ENCODE data around the gene TOMM7.

DNA sequence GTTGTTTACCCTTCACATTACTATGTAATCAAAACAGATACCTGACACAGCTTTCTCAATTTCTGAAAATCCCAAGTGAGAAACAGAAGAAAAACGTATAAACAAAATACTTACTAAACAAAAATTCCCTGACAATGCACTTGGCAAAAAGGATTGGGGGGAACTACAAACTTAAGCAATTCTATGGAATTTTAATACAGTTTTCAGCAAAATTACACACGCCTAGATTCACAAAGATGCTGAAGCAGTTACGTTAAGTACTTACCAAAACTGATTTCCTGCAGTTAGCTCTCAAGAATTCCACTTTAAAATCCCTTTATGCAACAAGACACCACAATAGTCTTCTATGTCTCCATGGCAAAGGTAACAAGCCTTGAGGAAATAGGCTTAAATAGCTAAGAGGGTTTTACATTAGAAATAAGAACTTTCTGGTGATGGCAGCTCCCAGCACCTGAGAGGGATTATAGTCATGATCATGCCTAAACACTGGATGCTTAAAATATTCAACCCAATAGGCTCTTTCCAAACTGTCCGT lies 10.8 kb downstream of the TOMM7 start:
- TF ChIP-seq, protein P1, sequence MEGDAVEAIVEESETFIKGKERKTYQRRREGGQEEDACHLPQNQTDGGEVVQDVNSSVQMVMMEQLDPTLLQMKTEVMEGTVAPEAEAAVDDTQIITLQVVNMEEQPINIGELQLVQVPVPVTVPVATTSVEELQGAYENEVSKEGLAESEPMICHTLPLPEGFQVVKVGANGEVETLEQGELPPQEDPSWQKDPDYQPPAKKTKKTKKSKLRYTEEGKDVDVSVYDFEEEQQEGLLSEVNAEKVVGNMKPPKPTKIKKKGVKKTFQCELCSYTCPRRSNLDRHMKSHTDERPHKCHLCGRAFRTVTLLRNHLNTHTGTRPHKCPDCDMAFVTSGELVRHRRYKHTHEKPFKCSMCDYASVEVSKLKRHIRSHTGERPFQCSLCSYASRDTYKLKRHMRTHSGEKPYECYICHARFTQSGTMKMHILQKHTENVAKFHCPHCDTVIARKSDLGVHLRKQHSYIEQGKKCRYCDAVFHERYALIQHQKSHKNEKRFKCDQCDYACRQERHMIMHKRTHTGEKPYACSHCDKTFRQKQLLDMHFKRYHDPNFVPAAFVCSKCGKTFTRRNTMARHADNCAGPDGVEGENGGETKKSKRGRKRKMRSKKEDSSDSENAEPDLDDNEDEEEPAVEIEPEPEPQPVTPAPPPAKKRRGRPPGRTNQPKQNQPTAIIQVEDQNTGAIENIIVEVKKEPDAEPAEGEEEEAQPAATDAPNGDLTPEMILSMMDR (IDR thresholded peaks at IDR 0.05; ENCODE audit: low read depth, low read length, poor library complexity, severe bottlenecking): no peak
- no peak for TF ChIP-seq EZH2phosphoT487 (IDR thresholded peaks at IDR 0.05; ENCODE audit: borderline replicate concordance, low read length)

All from DOHH2 (cell line).